Measurements from ENCODE around the gene GAS7.

GAS7 gene

GRCh38 chr17:10127819-10128425 is 70.5 kb downstream of the GAS7 start:
- DNase-seq: no peak

GRCh38 chr17:10126616-10127501 is 71.5 kb downstream of the GAS7 start:
- DNase-seq: no peak

- no peak for DNase-seq
These were observed 72.2 kb downstream of the GAS7 start for GRCh38 chr17:10126276-10126615.

DNA sequence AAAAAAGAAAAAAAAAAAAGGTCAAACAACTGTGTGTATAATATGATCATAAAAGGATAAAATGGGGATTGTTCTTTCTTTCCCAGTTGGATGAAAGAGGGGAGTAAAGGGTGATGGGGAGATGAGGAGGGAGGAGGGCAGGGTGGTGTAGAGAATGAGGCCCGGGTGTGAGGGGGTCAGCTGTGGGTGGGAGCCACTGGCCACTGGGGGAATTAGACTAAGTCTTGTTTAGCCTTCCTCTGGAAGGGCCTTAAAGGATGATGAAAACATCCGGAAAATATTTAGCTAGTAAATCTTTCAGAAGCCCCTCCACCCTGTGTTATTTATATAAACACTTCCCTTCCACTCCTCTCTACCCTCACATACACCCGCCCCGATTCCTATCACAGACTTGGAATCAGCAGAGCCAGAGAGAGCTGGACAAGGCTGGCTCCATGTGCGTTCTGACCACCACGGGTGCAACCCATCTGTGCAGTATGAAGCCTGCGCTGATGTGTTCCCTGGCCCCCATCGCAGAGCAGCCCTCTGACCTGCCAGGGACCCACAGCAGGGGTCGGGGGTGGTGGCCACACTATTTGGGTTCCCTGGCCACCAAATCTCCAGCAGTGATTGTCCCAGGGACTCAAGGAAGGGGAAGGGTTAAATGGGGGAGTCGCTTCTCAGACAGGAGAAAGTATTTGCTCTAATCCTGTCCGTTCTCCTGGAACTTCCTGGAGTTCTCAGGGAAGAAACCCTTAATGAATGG is 72.7 kb downstream of the GAS7 start:
- no peak for DNase-seq

GRCh38 chr17:10123093-10123492 is 75.3 kb downstream of the GAS7 start:
- DNase-seq: no peak

DNA sequence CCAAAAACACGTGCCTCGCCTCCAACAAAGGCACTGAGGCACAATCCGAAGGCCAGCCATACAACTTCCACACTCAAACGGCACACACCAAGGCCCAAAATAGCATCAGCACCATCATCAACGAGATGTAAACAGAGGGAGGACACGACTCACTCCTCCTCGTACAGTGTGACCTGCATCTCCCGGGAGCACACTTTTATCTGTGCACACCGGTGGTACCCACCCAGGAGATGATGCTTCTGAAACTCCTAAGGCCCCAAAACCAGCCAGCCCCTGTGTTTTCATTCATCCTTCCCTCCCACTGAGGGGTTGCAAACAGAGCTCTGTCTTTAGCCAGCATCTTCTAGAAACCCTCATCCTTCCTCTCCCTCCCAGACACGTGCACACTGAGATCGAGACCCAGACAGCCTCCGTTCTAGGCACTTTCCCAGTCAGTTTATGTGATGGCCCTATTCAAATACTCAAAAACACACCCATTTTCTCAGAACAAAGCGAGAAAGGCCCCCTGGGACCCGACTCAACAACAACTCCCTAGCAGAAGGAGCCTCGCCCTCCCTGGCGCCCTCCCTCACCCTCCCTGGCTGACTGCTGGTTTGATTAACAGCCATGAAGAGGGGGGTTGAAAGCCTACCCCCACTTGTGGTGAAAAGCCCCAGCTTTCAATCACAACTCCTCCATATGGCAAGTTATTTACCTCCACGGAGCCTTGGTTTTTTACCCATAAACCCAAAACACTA is 76.3 kb downstream of the GAS7 start:
- no peak for DNase-seq

DNA sequence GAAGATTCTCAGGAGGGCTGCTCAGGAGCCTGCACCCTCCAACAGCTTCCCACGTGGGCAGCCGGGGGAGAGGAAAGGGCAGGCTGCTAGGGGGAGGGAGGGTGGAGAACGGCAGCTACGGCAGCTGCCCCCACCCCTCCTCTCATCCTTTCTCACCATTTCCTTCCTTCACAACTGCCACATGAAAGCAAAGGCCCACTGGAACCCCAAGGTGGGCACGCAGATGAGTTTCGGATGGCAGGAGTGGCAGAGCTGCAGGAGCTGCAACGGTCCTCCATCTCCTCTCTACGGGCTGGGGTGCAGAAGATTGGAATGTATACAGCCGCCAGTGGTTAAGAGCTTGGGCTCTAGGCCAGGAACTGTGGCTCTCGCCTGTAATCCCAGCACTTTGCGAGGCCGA is 77.7 kb downstream of the GAS7 start:
- no peak for DNase-seq

- DNase-seq: no peak
These were observed 78.3 kb downstream of the GAS7 start for GRCh38 chr17:10120109-10120485.

- DNase-seq: no peak
These were observed 79.0 kb downstream of the GAS7 start for GRCh38 chr17:10119203-10120108.

DNA sequence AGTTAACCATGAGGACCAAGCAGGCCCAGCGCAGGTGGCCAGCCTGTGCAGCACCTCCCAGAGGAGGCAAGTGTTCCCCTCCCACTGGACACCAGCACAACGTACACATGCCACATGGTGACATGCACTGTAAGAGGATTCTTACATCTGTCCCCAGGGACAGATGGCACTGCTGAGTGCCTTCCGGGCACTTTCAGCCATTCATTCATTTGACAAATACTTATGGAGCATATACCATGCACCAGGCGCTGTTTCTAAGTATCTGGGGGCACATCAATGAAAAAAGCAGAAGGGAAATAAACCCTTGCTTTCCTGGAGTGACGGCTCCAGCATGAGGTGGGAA is 79.6 kb downstream of the GAS7 start:
- no peak for DNase-seq

- DNase-seq: no peak
These were observed 80.8 kb downstream of the GAS7 start for GRCh38 chr17:10117581-10118001.

- DNase-seq: no peak
These were observed 81.5 kb downstream of the GAS7 start for GRCh38 chr17:10116753-10117420.

DNA sequence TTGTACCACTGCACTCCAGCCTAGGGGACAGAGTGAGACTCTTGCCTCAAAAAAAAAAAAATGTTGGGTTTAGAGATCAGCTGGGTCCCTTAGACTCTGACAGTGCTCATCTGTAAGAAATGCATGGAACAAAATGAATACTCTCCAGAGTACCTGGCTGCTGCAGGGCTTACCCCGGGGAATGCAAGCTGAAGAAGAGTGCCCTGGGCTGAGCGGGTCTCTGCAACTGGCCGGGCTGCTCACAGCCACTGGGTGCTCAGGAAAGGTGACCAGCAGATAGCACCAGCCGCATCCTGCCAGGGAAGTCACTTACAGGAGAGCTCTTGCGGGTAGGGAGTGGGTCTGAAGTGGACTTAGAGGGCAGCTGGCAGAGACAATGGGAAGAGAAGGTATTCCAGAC is 82.1 kb downstream of the GAS7 start:
- no peak for DNase-seq

GRCh38 chr17:10115536-10115932 is 82.9 kb downstream of the GAS7 start:
- no peak for DNase-seq

GRCh38 chr17:10114931-10115535 is 83.4 kb downstream of the GAS7 start:
- DNase-seq: no peak

GRCh38 chr17:10112962-10113361 is 85.4 kb downstream of the GAS7 start:
- no peak for DNase-seq

GRCh38 chr17:10111907-10112452 is 86.4 kb downstream of the GAS7 start:
- DNase-seq: no peak

DNA sequence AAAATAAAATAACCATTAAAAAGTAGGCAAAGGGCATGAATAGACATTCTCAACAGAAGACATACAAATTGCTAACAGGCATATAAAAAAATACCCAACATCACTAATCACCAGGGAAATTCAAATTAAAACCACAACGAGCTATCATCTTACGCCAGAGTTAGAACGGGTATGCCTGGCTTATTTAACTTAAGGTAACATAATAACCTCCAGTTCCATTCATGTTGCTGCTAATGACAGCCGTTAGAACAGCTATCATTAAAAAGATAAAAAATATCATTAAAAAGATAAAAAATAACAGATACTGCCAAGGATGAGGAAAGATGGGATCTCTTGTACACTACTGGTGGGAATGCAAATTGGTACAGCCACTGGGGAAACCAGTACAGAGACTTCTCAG is 89.3 kb downstream of the GAS7 start:
- DNase-seq: no peak

DNA sequence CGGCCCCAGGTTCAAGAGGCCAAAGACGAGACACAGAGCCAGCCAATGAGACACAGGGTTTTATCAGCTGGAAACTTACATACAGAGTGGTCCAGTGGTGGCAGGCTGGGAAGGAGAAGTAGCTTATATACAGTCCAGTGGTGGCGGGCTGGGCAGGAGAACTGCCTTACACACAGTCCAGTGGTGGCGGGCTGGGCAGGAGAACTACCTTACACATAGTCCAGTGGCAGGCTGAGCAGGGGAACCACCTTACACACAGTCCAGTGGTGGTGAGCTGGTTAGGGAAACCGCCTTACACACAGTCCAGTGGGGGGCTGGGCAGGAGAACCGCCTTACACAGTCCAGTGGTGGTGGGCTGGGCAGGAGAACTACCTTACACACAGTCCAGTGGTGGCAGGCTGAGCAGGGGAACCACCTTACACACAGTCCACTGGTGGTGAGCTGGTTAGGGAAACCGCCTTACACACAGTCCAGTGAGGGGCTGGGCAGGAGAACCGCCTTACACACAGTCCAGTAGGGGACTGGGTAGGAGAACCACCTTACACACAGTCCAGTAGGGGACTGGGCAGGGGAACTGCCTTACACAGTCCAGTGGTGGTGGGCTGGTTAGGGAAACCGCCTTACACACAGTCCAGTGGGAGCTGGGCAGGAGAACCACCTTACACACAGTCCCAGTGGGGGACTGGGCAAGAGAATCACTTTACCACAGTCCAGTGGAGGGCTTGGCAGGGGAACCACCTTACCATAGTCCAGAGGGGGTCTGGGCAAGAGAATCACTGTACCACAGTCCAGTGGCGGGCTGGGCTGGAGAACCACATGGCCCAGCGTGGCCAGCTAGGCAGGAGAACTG is 90.9 kb downstream of the GAS7 start:
- no peak for DNase-seq

DNA sequence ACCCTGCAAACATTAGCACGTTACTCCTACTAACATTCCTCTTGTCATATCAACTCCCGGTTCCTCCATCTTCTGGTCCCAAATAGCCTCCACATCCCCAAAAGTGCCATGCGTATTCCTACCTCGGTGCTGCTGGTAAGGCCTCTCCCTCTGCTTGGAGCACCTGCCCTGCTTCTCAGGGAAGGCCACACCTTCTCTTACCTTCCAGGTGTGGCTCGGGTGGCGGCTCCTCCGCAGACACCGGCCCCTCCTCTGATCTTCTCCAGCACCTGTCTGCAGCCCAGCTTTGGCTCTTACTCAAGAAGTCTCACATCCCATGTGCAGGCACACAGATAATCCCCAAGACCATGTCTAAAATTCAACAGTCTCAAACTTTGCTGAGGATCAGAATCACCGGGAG is 92.3 kb downstream of the GAS7 start:
- no peak for DNase-seq
